CD14-positive monocyte (primary cell): ENCODE results near the gene FAM193A. TPM values are rescaled to one million over a fixed set of nuclear protein-coding genes. Genes with fewer than 3 reads are reported as not detected.

Source experiments
- DNase-seq, 3 donors: peaks; one replicate each; pipeline ENCODE4 v3.0.0-alpha.2; 2011 to 2022
- H2AFZ ChIP-seq: 2 replicates; pipeline ENCODE4 v1.6.0; 2012; ENCODE audit warnings: mild to moderate bottlenecking, low read depth, low read length, inconsistent platforms; ENCODE audit not compliant: insufficient read depth, poor library complexity, severe bottlenecking
- H3K27ac ChIP-seq, 2 donors: 1 replicate in 1 of 2; 2 replicates in 1 of 2; pipeline ENCODE4 v1.5.1; 2012 to 2013; ENCODE audit warnings: low read length in 2 of 2, control low read depth in 1 of 2, inconsistent platforms in 1 of 2, low read depth in 1 of 2, mild to moderate bottlenecking in 1 of 2
- H3K27me3 ChIP-seq, 2 donors: one replicate each; pipeline versions ENCODE4 v1.6.0 to v1.6.1; 2011 to 2013; ENCODE audit warnings: low read length in 2 of 2; ENCODE audit not compliant: control insufficient read depth in 2 of 2, insufficient read depth in 2 of 2
- H3K36me3 ChIP-seq, 2 donors: replicated peaks in 1 of 2; 1 replicate in 1 of 2; 2 replicates in 1 of 2; pipeline versions ENCODE4 v1.5.1 to v1.6.1; 2012 to 2013; ENCODE audit warnings: low read length in 2 of 2, control low read depth in 1 of 2, inconsistent platforms in 1 of 2, mild to moderate bottlenecking in 1 of 2; ENCODE audit not compliant: insufficient read depth in 2 of 2, control insufficient read depth in 1 of 2
- H3K4me1 ChIP-seq, 2 donors: 1 replicate in 1 of 2; 2 replicates in 1 of 2; pipeline versions ENCODE4 v1.5.1 to v1.6.1; 2012 to 2013; ENCODE audit warnings: low read length in 2 of 2, control low read depth in 1 of 2, inconsistent platforms in 1 of 2, mild to moderate bottlenecking in 1 of 2, moderate library complexity in 1 of 2; ENCODE audit not compliant: insufficient read depth in 2 of 2, control insufficient read depth in 1 of 2
- H3K4me2 ChIP-seq: replicated peaks from 2 replicates; pipeline ENCODE3; 2012; ENCODE audit warnings: low read length, moderate library complexity, mild to moderate bottlenecking; ENCODE audit not compliant: poor library complexity, severe bottlenecking; ENCODE audit errors: extremely low read depth
- H3K4me3 ChIP-seq, 3 experiments: fragments of 200-600 bp in 1 of 3; sonication (generic) in 1 of 3; replicated peaks in 1 of 3; 1 replicate in 2 of 3; 2 replicates in 1 of 3; pipeline ENCODE4 v1.5.1; 2011 to 2013; ENCODE audit warnings: low read length in 3 of 3, mild to moderate bottlenecking in 3 of 3, control low read depth in 2 of 3, low read depth in 2 of 3, inconsistent platforms in 1 of 3, moderate library complexity in 1 of 3
- H3K79me2 ChIP-seq: 2 replicates; pipeline ENCODE4 v1.6.0; 2012; ENCODE audit warnings: mild to moderate bottlenecking, control low read depth, inconsistent platforms, low read length, moderate library complexity; ENCODE audit not compliant: insufficient read depth
- H3K9ac ChIP-seq: 2 replicates; pipeline ENCODE4 v1.6.0; 2017; ENCODE audit warnings: low read length, mild to moderate bottlenecking; ENCODE audit not compliant: insufficient read depth, poor library complexity, severe bottlenecking
- H3K9me3 ChIP-seq, 2 donors: replicated peaks in 1 of 2; 1 replicate in 1 of 2; 2 replicates in 1 of 2; pipeline versions ENCODE4 v1.5.1 to v1.6.1; 2012 to 2013; ENCODE audit warnings: low read length in 2 of 2, control low read depth in 1 of 2; ENCODE audit not compliant: control insufficient read depth in 1 of 2, insufficient read depth in 1 of 2
- H4K20me1 ChIP-seq: 2 replicates; pipeline ENCODE4 v1.6.0; 2012; ENCODE audit warnings: mild to moderate bottlenecking, low read length, control low read depth, moderate library complexity; ENCODE audit not compliant: insufficient read depth
- H3K27ac Mint-ChIP-seq, 7 donors: one replicate each; pipeline ENCODE4 v1.8.0; 2020; ENCODE audit warnings: mild to moderate bottlenecking in 7 of 7, mixed read lengths in 7 of 7, moderate library complexity in 6 of 7, inconsistent platforms in 2 of 7
- H3K27me3 Mint-ChIP-seq, 3 donors: one replicate each; pipeline ENCODE4 v1.8.0; 2021 to 2022; ENCODE audit warnings: low read depth in 3 of 3, mild to moderate bottlenecking in 3 of 3, mixed read lengths in 3 of 3, moderate library complexity in 3 of 3, inconsistent platforms in 1 of 3
- H3K36me3 Mint-ChIP-seq, 2 donors: one replicate each; pipeline ENCODE4 v1.8.0; 2020; ENCODE audit warnings: mixed read lengths in 2 of 2, inconsistent platforms in 1 of 2, mild to moderate bottlenecking in 1 of 2
- H3K4me1 Mint-ChIP-seq: one replicate; pipeline ENCODE4 v1.8.0; 2020; ENCODE audit warnings: mild to moderate bottlenecking, mixed read lengths
- H3K4me3 Mint-ChIP-seq, 2 donors: one replicate each; pipeline ENCODE4 v1.8.0; 2020; ENCODE audit warnings: mild to moderate bottlenecking in 2 of 2, mixed read lengths in 2 of 2, moderate library complexity in 1 of 2
- H3K9me3 Mint-ChIP-seq, 7 donors: one replicate each; pipeline ENCODE4 v1.8.0; 2020 to 2022; ENCODE audit warnings: mixed read lengths in 7 of 7, mild to moderate bottlenecking in 6 of 7, moderate library complexity in 6 of 7, inconsistent platforms in 2 of 7
- CTCF ChIP-seq: fragments of 200-600 bp; IDR thresholded peaks from one replicate; pipeline ENCODE4 v1.8.0; 2022; ENCODE audit warnings: antibody characterized with exemption, mild to moderate bottlenecking
- WGBS: methylation state at CpG from one replicate; pipeline ENCODE4 v1.1.5; 2013; ENCODE audit warnings: missing lambda C conversion rate; ENCODE audit not compliant: insufficient coverage; 5-methylcytosine and 5-hydroxymethylcytosine counted together
- intact Hi-C, 2 donors: fragments of 100-400 bp; cut with micrococcal nuclease; formaldehyde crosslinking; loops; one replicate each; pipeline versions ENCODE4 v1.15.0 to v1.15.1; 2023
- polyA plus RNA-seq, 3 donors: library from polyadenylated mRNA; depleted of rRNA in 1 of 3; unstranded in 2 of 3; stranded (reverse) in 1 of 3; fragments of 300-500 nt in 2 of 3; fragments of >200 nt in 1 of 3; fragmentation: Illumina TruSeq in 2 of 3; gene quantifications; 1 replicate in 2 of 3; 2 replicates in 1 of 3; pipeline ENCODE4 v1.2.3, GENCODE V29; 2012 to 2021

The FAM193A gene
- polyA plus RNA-seq, 3 donors = 0.66 to 11.8 (median 0.82) TPM

GRCh38 chr4:2570551-2571222, 34.2 kb downstream of the FAM193A start:
- H3K4me3 Mint-ChIP-seq = no peak overlapping the region
- TF ChIP-seq CTCF = no peak
- DNase-seq = no peak
- 60% methylated on average over 2 of the region's 11 CpGs for WGBS
- Histone ChIP-seq H2AFZ (no peak overlapping the region), H3K4me1 (peaks cover 10 to 26% of the 10 kb centered on the region in 2 donors), H3K9me3 (no peaks in the 10 kb centered on the region), H3K36me3 (peaks cover 0 to 22% of the 10 kb centered on the region in 2 donors), H3K9ac (peak overlapping the region; percentile 7), H3K79me2 (peaks cover 98% of the 10 kb centered on the region), H3K27me3 (no peaks in the 10 kb centered on the region), H3K27ac (peak overlapping the region in 1 of 2 donors; percentile 34), H3K4me3 (no peak overlapping the region), H4K20me1 (peaks cover 95% of the 10 kb centered on the region), H3K4me2 (no peak overlapping the region)
- H3K27me3 Mint-ChIP-seq = peaks cover 0 to 1% (median 0%) of the 10 kb centered on the region in 3 donors
- peaks cover 46% of the 10 kb centered on the region for H3K4me1 Mint-ChIP-seq
- H3K36me3 Mint-ChIP-seq = peaks cover 11 to 34% of the 10 kb centered on the region in 2 donors
- intact Hi-C loops = no loop called here
- H3K9me3 Mint-ChIP-seq = peaks cover 0 to 3% (median 0%) of the 10 kb centered on the region in 7 donors
- H3K27ac Mint-ChIP-seq = peak overlapping the region in 4 of 7 donors; percentile 5 to 76 (median 51)

- Histone ChIP-seq H3K4me2 (no peak overlapping the region), H2AFZ (no peak overlapping the region), H3K9ac (no peak overlapping the region), H3K27ac (peak overlapping the region in 1 of 2 donors; percentile 18), H3K36me3 (peaks cover 0 to 15% of the 10 kb centered on the region in 2 donors), H4K20me1 (peaks cover 98% of the 10 kb centered on the region), H3K4me3 (no peak overlapping the region), H3K9me3 (no peaks in the 10 kb centered on the region), H3K4me1 (peaks cover 10 to 26% of the 10 kb centered on the region in 2 donors), H3K79me2 (peaks cover 98% of the 10 kb centered on the region), H3K27me3 (no peaks in the 10 kb centered on the region)
- intact Hi-C loops = no loop called here
- Mint-ChIP-seq H3K9me3 (no peaks in the 10 kb centered on the region), H3K27ac (peak overlapping the region in 5 of 7 donors; percentile 3 to 64 (median 26)), H3K27me3 (peaks cover 0 to 1% (median 0%) of the 10 kb centered on the region in 3 donors), H3K4me3 (no peak overlapping the region), H3K36me3 (peaks cover 13 to 28% of the 10 kb centered on the region in 2 donors), H3K4me1 (peaks cover 46% of the 10 kb centered on the region)
- no peak for DNase-seq
- TF ChIP-seq CTCF = no peak
- WGBS = 96% methylated on average over 9 of the region's 12 CpGs
Measured at GRCh38 chr4:2572076-2572475, 35.6 kb downstream of the FAM193A start.
